ENCODE data around the gene RPTOR. TPM values are rescaled to one million over a fixed set of nuclear protein-coding genes. Genes with fewer than 3 reads are reported as not detected.

Gene RPTOR
- total RNA-seq, 2 experiments from 2014 or later, result 43.6 to 47.2 TPM

DNA sequence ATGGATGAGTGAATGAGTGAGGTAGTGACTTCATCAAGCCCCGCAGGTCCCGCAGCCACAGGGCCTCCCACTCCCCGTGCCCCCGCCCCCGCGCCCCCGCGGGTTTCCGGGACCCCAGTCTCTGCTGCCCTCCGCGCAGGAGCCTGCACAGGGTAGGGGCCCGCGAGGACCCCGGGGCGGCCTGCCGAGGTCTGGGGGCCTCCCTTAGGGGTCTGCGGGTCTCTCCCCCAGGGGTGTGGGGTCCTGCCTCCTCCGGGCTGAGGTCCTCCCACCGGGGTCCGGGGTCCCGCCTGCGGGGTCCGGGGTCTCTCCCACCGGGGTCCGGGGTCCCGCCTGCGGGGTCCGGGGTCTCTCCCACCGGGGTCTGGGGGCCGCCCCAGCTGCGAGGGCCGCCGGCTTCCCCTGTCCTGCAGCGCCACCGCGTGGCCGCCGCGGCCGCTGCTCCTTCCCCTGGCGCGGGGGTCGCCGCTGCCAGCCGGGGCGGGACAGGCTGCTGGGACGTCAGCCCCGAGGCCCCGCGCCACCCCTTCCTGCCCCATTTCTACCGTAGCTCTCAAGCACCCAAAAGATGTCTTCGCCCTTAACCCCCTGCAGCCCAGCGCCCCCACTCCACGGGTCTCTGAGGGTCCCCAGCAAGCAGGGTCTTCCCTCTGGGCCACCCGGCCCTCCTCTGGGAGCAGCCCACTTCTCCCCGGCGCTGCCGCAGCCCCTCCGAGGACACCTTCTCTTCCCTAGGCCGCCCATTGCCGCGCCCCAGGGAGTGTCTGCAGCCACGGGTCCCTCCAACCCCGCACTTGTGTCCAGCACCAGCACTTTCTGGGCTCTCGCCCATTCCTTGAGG is 436.6 kb downstream of the RPTOR start:
- peak; percentile 58 for DNase-seq
- Mint-ChIP-seq H3K4me1 (peaks cover 8% of the 10 kb centered on the region), H3K27ac (no peak overlapping the region), H3K36me3 (no peaks in the 10 kb centered on the region), H3K9me3 (no peaks in the 10 kb centered on the region), H3K4me3 (no peak overlapping the region), H3K27me3 (peaks cover 22% of the 10 kb centered on the region)

DNA sequence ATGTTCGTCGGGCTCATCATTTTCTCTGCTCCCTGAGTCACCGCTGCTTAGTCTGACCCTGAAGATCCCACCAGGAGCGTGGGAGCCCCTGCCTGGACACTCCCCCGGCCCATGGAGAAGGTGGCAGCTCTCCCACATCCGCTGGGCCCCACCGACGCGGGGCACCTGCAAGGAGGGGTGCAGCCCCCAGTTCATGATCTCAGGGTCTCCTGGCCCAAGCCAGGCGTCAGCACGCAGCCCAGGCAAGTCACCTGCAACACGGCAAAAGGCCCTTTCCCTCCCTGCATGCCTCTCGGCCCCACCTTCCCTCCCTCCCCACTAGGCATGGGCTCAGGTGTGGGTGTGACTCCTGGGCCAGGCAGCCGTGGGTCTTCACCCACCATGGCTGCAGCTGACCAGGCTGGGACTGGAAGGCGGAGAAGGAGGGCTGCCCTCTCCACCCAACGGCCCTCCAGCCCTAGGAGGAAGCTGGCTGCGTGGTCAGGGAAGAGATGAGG is 437.3 kb downstream of the RPTOR start:
- H3K4me3 Mint-ChIP-seq, result no peak overlapping the region
- H3K4me1 Mint-ChIP-seq, result peaks cover 8% of the 10 kb centered on the region
- DNase-seq, result no peak
- no peak overlapping the region for H3K27ac Mint-ChIP-seq
- no peaks in the 10 kb centered on the region for H3K36me3 Mint-ChIP-seq
- no peaks in the 10 kb centered on the region for H3K9me3 Mint-ChIP-seq
- H3K27me3 Mint-ChIP-seq, result peaks cover 19% of the 10 kb centered on the region

DNA sequence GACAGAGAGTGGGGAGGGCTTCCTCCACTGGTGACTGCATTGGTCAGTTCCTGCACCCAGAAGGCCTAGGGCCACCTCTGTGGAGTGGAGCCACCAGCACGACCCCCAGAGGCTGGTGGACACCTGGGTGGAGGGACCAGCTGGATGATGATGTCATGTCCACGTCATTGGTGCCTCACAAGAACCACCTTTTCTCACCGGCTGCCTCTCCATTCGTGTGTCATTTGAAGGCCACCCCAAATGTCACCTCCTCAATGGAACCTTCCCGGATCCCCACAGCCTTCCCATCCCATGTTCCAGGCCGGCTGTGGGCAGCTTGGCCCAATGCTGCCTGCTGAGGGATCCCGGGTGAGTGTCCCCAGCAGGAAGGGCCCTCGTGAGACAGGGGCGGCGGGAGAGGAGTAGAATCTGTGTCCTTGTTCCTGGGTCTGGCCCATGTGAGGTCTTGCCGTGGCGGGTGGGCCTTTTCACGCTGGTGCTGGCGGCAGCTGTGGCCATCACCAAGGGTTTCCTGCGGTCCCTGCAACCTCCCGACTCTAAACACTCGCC is 437.9 kb downstream of the RPTOR start:
- Mint-ChIP-seq H3K4me1 (peaks cover 8% of the 10 kb centered on the region), H3K27me3 (peaks cover 19% of the 10 kb centered on the region), H3K9me3 (no peaks in the 10 kb centered on the region), H3K36me3 (no peaks in the 10 kb centered on the region), H3K4me3 (no peak overlapping the region), H3K27ac (no peak overlapping the region)
- no peak for DNase-seq

DNA sequence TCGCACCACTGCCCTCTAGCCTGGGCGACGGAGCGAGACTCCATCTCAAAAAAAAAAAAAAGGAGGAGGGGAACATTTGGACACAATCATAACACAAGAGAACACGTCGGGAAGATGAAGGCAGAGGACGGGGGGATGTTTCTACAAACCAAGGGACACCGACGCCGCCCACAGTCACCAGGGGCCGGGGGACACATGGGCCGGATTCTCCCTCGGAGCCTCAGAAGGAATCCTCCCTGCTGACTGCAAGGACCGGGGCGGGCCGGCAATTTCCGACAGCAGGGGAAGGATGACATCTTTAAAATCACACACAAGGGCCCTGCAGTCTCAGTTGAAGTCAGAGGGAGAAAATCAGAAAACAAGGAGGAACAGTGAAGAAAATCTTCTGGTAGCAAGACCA is 438.9 kb downstream of the RPTOR start:
- H3K4me3 Mint-ChIP-seq, result no peak overlapping the region
- peaks cover 19% of the 10 kb centered on the region for H3K27me3 Mint-ChIP-seq
- H3K36me3 Mint-ChIP-seq, result no peaks in the 10 kb centered on the region
- DNase-seq, result no peak
- no peaks in the 10 kb centered on the region for H3K9me3 Mint-ChIP-seq
- H3K4me1 Mint-ChIP-seq, result peaks cover 8% of the 10 kb centered on the region
- H3K27ac Mint-ChIP-seq, result no peak overlapping the region

DNA sequence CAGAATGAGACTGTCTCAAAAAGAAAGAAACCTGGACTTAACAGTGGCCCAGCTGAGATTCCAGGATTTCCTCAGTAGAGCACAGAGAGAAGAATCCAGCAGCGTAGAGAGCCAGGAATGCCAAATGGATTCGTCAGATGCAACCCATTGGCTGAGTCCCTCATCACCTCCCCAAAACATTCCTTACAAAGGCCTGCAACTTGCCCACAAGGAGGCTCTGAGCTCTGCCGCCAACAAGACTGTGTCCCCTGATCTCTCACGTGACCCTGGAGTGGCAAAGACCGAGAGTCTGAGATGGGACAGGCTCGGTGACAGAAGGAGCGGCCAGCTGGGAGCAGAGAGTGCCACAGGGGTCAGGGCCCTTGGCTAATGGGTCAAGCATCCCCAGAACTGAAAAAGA is 440.1 kb downstream of the RPTOR start:
- Mint-ChIP-seq H3K4me3 (no peak overlapping the region), H3K27ac (no peak overlapping the region), H3K27me3 (peaks cover 16% of the 10 kb centered on the region), H3K9me3 (no peaks in the 10 kb centered on the region), H3K36me3 (no peaks in the 10 kb centered on the region), H3K4me1 (peaks cover 13% of the 10 kb centered on the region)
- DNase-seq, result no peak

DNA sequence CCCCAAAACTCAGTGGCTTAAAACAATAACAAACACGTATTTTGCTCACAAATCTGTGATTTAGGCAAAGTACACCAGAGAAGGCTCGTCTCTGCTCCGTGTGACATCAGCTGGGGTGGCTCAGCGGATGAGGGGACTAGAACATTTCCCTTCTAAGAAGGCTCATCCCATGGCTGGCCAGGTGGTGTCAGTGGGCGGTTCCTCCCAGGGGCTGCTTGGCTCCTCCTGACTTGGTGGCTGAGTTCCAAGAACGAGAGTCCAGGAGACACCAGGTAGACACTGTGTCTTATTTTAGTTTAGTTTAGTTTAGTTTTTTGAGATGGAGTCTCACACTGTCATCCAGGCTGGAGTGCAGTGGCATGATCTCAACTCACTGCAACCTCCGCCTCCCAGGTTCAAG is 441.4 kb downstream of the RPTOR start:
- DNase-seq, result no peak
- Mint-ChIP-seq H3K4me3 (no peak overlapping the region), H3K36me3 (no peaks in the 10 kb centered on the region), H3K9me3 (no peaks in the 10 kb centered on the region), H3K27me3 (peaks cover 5% of the 10 kb centered on the region), H3K27ac (no peak overlapping the region), H3K4me1 (peaks cover 8% of the 10 kb centered on the region)

DNA sequence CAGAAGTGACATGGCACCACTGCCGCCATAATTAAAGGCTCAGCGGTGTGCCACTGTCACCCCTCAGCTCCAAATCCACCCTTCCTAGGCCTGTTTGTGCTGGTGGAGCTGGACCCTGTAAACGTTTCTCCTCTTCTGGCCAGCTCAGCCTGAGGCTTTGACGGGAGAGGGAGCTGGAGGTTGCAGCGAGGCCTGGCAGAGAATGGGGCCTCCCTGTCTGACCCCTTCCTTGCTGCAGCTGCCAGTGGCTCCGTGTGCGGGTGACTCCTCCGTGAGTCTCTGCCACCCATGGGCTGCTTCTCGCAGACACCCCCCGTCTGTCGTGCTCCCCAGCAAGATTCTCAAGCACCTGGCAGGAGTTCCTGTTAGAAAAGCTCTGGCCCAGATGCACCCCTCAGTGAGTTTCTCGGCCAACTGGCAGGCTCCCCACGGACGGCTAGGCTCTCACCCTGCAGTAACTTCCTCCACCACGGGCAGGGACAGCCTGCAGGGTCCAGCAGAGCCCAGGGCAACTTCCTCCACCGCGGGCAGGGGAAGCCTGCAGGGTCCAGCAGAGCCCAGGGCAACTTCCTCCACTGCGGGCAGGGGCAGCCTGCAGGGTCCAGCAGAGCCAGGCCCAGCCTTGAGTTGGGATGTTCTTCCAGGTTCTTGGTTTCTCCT is 442.3 kb downstream of the RPTOR start:
- no peaks in the 10 kb centered on the region for H3K9me3 Mint-ChIP-seq
- H3K27me3 Mint-ChIP-seq, result peaks cover 5% of the 10 kb centered on the region
- H3K4me1 Mint-ChIP-seq, result peaks cover 11% of the 10 kb centered on the region
- H3K4me3 Mint-ChIP-seq, result no peak overlapping the region
- no peaks in the 10 kb centered on the region for H3K36me3 Mint-ChIP-seq
- DNase-seq, result no peak
- no peak overlapping the region for H3K27ac Mint-ChIP-seq

DNA sequence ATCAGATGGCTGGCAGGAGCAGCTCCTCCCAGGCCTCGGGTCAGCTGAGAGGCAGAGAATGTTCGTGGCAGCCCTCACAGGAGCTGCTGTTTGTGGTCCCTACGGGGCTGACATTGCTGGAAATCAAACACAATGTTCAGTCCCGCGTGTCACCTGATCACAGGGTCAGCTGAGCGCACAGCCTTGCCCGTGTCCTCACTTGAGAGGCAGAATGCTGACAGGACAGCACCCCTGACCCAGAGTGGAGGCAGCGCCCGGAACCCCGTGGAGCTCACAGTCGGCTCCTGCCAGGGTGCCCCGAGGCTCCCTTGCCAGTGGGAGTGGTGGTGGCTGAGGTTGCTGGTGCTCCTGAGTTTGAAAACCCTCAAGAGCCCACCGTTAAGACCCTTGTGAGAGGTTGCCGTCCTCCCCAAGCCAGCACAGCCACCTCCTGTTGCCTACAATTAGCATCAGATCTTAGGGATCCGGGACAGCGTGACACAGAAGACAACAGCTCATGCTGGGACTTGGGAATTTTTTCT is 443.4 kb downstream of the RPTOR start:
- Mint-ChIP-seq H3K9me3 (no peaks in the 10 kb centered on the region), H3K27me3 (peaks cover 5% of the 10 kb centered on the region), H3K4me3 (no peak overlapping the region), H3K36me3 (no peaks in the 10 kb centered on the region), H3K27ac (no peak overlapping the region), H3K4me1 (peaks cover 15% of the 10 kb centered on the region)
- no peak for DNase-seq

DNA sequence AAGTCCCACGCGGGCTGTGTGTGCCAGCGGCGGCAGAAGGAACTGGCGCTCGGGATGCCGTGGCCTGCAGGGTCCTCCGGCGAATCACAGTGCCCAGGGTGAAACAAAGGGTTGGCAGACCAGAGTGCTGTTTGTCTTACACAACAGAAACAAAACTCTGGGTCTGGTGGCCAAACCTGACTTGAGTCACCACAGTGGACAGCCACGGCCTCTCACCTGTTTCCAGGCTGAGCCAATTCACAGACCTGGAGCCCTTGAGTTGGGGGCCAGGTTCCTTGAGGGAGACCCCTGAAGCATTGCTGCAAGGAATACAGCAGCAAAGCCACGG is 444.9 kb downstream of the RPTOR start:
- no peak for DNase-seq
- Mint-ChIP-seq H3K27ac (no peak overlapping the region), H3K36me3 (no peaks in the 10 kb centered on the region), H3K27me3 (peaks cover 5% of the 10 kb centered on the region), H3K4me3 (no peak overlapping the region), H3K4me1 (peaks cover 17% of the 10 kb centered on the region), H3K9me3 (no peaks in the 10 kb centered on the region)

DNA sequence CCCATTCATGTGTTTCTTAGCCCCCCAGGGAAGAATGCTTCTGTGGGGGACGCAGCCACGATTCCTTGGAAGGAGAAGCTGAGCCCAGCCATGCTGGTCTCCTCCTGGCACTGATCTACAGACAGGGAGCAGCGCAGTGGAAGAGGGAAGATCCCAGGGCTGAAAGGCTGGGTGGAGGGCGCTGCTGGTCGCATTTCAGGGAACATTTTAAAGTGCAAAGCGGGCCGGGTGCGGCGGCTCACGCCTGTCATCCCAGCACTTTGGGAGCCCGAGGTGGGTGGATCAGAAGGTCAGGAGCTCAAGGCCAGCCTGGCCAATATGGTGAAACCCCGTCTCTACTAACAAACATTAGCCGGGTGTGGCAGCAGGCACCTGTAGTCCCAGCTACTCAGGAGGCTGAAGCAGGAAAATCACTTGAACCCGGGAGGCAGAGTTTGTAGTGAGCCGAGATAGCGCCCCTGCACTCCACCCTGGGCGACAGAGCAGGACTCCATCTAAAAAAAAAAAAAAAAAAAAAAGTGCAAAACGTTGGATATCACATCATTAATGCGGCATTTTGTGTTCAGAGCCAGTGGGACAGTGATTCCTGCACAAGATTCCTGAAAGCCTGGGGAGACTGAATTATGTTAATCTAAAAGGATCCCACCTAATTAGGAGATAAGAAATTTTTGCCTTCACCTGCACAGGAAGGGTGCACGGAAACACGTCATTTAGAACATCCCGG is 446.4 kb downstream of the RPTOR start:
- Mint-ChIP-seq H3K27ac (peak overlapping the region; percentile 77), H3K4me1 (peaks cover 17% of the 10 kb centered on the region), H3K9me3 (no peaks in the 10 kb centered on the region), H3K4me3 (peak overlapping the region; percentile 70), H3K27me3 (peaks cover 5% of the 10 kb centered on the region), H3K36me3 (no peaks in the 10 kb centered on the region)
- no peak for DNase-seq

DNA sequence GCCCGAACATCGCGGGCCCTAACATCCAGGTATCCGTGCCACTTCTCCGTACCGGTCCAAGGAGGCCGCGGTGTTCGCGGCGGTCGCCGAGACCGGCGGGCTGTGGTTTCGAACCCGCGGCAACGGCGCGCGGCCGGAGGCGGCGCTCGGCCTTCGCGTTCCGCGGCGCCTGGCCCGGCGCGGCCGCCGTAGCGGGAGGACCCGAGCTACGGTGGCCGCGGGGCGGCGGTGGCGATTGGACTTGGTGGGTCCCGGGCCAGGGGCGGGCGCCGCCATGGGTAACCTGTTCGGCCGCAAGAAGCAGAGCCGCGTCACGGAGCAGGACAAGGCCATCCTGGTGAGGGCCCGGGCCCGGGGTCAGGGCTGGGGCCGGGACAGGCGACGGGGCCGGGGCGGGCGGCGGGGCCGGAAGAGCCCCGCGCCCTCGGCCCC is 447.0 kb downstream of the RPTOR start, which contains the start of gene CHMP6:
TSS of gene CHMP6 (plus strand) at position 197 of the 432 bp plus-strand sequence. CDS start at position 275, 78 bp downstream.
- H3K36me3 Mint-ChIP-seq, result no peaks in the 10 kb centered on the region
- H3K4me3 Mint-ChIP-seq, result peak within 1 kb of the TSS; percentile 71
- H3K27me3 Mint-ChIP-seq, result peaks cover 5% of the 10 kb centered on the region
- peaks cover 17% of the 10 kb centered on the region for H3K4me1 Mint-ChIP-seq
- no peaks in the 10 kb centered on the region for H3K9me3 Mint-ChIP-seq
- peak within 1 kb of the TSS; percentile 77 for H3K27ac Mint-ChIP-seq
- peak; percentile 83 for DNase-seq

DNA sequence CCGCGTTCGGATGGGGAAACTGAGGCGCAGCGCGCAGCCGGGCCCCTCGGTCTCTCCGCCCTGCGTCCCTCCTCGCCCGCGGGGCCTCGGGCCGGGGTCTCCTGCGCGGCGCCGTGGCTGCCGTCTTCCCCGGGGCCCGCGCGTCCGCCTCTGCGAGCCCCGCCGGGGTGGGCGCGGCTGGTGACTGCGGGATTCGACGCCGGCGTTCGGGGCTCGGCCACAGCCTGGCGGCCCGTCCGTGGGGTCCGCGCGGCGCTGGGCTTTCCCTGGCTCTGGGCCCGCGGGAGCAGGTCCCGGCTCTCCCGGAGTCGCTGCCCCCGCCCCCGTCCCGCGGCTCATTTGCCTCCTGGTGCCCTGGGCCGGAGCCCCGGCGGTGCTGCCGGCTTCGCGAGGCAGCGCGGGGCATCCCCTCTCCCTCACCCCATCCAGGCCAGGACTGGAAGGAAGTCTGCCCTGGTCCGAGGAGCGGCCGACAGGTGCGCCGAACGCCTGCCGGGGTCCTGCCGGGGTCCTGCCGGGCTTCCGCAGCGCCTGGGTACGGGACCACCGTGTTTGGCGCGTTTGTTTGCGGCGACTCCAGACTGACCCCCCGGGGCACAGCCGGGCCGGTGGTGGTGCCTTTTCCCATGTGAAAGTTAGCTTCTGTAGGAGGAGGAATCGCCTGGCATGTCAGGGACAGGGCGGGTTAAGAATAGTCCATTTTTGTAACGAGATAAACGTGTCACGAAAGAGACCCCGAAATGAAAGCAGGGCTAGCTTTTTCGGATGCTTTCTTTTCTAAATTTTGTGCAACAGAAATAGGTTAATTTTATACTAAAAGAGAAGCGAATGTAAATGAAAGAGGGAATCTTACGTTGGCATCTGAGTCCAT is 447.7 kb downstream of the RPTOR start:
- Mint-ChIP-seq H3K9me3 (no peaks in the 10 kb centered on the region), H3K27me3 (no peaks in the 10 kb centered on the region), H3K36me3 (no peaks in the 10 kb centered on the region), H3K4me1 (peaks cover 17% of the 10 kb centered on the region), H3K4me3 (peak overlapping the region; percentile 71), H3K27ac (no peak overlapping the region)
- no peak for DNase-seq

DNA sequence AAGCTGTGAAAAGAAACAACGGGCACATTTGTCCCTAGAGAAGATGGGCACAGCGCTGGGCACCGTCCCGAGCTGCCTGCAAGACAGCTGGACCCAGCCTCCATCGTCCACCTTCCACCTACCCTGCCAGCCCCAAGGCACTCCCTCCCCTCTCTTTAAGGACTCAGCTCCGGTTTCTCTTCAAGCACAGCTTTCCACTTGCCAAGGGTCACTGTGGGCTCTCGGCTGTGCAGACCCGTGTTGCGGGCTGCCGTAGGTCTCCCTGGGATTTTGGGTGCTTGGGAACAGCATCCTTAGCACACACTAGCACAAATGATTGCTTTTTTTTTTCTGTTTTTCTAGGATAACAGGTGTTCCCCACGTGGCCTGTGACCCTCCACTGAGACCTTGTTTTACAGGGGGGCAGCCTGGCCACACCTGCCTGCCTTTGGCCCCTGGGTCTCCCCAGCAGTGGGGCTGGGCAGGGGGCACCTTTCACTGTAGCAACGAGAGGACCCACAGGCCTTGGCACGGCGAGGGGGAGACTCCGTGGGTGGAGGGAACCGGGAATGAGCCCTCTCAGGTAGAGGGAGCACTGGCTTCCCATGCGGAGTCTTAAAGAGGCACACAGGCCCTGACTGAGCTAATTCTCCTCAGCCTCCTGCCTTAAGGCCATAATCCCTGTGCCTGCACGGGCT is 448.4 kb downstream of the RPTOR start:
- Mint-ChIP-seq H3K9me3 (no peaks in the 10 kb centered on the region), H3K27ac (no peak overlapping the region), H3K4me1 (peaks cover 17% of the 10 kb centered on the region), H3K4me3 (peak overlapping the region; percentile 71), H3K36me3 (no peaks in the 10 kb centered on the region), H3K27me3 (no peaks in the 10 kb centered on the region)
- DNase-seq, result no peak

Measured in activated naive CD8-positive, alpha-beta T cell treated with anti-CD3 and anti-CD28 coated beads for 36 hours (primary cell).